GM23248 (cell line): ENCODE data around the gene RSKR. TPM values are rescaled to one million over a fixed set of nuclear protein-coding genes. Genes with fewer than 3 reads are reported as not detected.

ENCODE experiments used
- DNase-seq: peaks from one replicate; pipeline ENCODE4 v3.0.0-alpha.2; 2015
- H2AFZ ChIP-seq: fragments of 200-600 bp; sonication (generic); 2 replicates; pipeline ENCODE4 v1.6.1; 2016; ENCODE audit warnings: antibody characterized with exemption
- H3F3A ChIP-seq: fragments of 200-600 bp; sonication (generic); 2 replicates; pipeline ENCODE4 v1.6.1; 2016; ENCODE audit warnings: mild to moderate bottlenecking, antibody characterized with exemption, mixed run types; ENCODE audit not compliant: insufficient read depth
- H3K27ac ChIP-seq: fragments of 200-600 bp; sonication (generic); 2 replicates; pipeline ENCODE4 v1.5.1; 2016; ENCODE audit warnings: mild to moderate bottlenecking
- H3K27me3 ChIP-seq: fragments of 200-600 bp; sonication (generic); replicated peaks from 2 replicates; pipeline ENCODE4 v1.6.1; 2016; ENCODE audit warnings: mild to moderate bottlenecking; ENCODE audit not compliant: insufficient read depth
- H3K36me3 ChIP-seq: fragments of 200-600 bp; sonication (generic); 2 replicates; pipeline ENCODE4 v1.6.1; 2016; ENCODE audit warnings: low read depth, mild to moderate bottlenecking
- H3K4me1 ChIP-seq: fragments of 200-600 bp; sonication (generic); 2 replicates; pipeline ENCODE4 v1.6.1; 2016; ENCODE audit warnings: mild to moderate bottlenecking; ENCODE audit not compliant: insufficient read depth
- H3K4me2 ChIP-seq: fragments of 200-600 bp; sonication (generic); one replicate; pipeline ENCODE4 v1.6.1; 2016; ENCODE audit warnings: mild to moderate bottlenecking; ENCODE audit not compliant: unreplicated experiment
- H3K4me3 ChIP-seq: fragments of 200-600 bp; sonication (generic); 2 replicates; pipeline ENCODE4 v1.5.1; 2016; ENCODE audit warnings: mild to moderate bottlenecking
- H3K79me2 ChIP-seq: fragments of 200-600 bp; sonication (generic); 2 replicates; pipeline ENCODE4 v1.6.1; 2016; ENCODE audit warnings: mild to moderate bottlenecking; ENCODE audit not compliant: insufficient read depth
- H3K9ac ChIP-seq: fragments of 200-600 bp; sonication (generic); 2 replicates; pipeline ENCODE4 v1.6.1; 2016; ENCODE audit warnings: mild to moderate bottlenecking
- H3K9me2 ChIP-seq: fragments of 200-600 bp; sonication (generic); 2 replicates; pipeline ENCODE4 v1.6.1; 2016; ENCODE audit warnings: mixed run types, mild to moderate bottlenecking, moderate library complexity; ENCODE audit not compliant: insufficient read depth
- H3K9me3 ChIP-seq: fragments of 200-600 bp; sonication (generic); one replicate; pipeline ENCODE4 v1.6.1; 2017; ENCODE audit warnings: low read depth
- H4K20me1 ChIP-seq: fragments of 200-600 bp; sonication (generic); 2 replicates; pipeline ENCODE4 v1.6.0; 2016; ENCODE audit not compliant: insufficient read depth
- EZH2 ChIP-seq: fragments of 200-600 bp; sonication (generic); IDR thresholded peaks from 2 replicates; pipeline ENCODE4 v1.6.1; 2018; ENCODE audit warnings: antibody characterized with exemption, mild to moderate bottlenecking; ENCODE audit not compliant: insufficient read depth, poor library complexity, severe bottlenecking
- EZH2phosphoT487 ChIP-seq: fragments of 200-600 bp; sonication (generic); IDR thresholded peaks from 2 replicates; pipeline ENCODE4 v1.6.1; 2018; ENCODE audit warnings: antibody characterized with exemption, moderate library complexity, mild to moderate bottlenecking, low read depth; ENCODE audit not compliant: insufficient read depth
- WGBS, 2 experiments: methylation state at CpG; one replicate each; pipeline ENCODE4 v1.1.6; 2015 to 2017; ENCODE audit warnings: low lambda C conversion rate in 2 of 2, low coverage in 1 of 2; ENCODE audit errors: missing lambda C conversion rate in 2 of 2; 5-methylcytosine and 5-hydroxymethylcytosine counted together
- in situ Hi-C: fragments of 300-500 bp; cut with MboI; formaldehyde crosslinking; loops from 2 replicates; pipeline ENCODE4 v1.15.0; 2020
- polyA plus RNA-seq: library from polyadenylated mRNA; unstranded; fragments of >200 nt; fragmentation: Nextera tagmentation; extraction: Ambion mirVana; gene quantifications from 2 replicates; pipeline ENCODE4 v1.2.1, GENCODE V29; 2016
- total RNA-seq: library from RNA; depleted of rRNA; stranded (reverse); fragments of >200 nt; shearing (Covaris generic); gene quantifications from 2 replicates; pipeline ENCODE4 v1.2.3, GENCODE V29; 2014

Gene RSKR
- total and polyA plus RNA-seq, 2 experiments from 2014 or later = 0.86 to 1.2 TPM

DNA sequence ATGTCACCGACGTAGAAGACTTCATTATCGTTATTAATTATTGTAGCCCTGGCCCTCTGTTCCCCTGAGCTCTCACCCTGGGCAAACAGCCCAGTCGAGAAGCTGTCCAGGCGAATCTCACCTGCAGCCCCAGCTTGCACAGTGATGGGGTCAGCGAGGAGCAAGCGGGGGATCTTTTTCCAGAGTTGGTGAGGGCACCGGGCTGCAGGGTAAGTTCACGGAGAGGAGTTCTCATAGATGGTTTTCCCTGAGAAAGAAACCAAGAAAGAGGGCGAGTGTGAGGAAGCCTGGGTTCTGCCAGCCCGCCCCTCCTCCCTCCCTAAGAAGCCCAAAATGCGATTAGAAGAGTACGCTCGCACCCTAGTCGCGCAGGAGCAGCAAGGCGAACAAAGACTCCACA is 15.6 kb downstream of the RSKR start:
- in situ Hi-C loops = no loop called here

DNA sequence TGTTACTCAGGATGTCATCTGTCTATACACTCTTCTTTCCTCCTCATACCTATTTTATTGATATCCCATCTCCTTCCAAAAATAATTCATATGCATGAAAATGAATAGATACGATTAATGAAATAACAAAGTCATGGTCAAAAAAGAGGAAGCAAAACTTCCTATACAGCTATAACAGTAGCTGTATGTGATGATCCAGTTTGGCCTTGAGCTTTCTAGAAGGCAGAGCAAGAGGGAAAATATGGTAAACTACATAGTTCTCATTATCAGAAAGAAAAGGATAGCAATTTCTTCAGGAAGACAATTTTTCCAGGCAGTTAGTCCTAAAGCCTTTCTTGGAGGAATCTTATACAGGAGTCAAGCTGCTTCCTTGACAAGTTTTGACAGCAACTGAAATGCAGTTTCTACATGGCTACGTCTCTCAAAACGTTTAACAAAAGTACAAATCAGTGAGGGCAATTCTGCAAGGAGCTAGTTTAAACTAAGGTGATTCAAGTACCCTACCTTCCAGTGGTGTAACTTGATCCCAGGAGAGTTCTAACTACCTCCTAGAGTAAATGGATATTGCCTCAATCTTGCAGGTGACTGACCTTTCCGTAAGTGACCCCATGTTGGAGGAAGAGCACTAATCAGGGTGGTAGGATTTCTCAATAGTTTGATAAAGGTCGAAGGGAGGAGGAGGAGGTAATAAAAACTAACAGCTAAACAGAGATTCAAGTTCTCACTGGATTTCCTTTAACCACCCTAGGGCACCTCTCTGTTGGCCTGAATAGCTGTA is 16.2 kb downstream of the RSKR start:
- H3K27ac ChIP-seq = no peak overlapping the region
- no peaks in the 10 kb centered on the region for H3K9me3 ChIP-seq
- H3K79me2 ChIP-seq = peaks cover 36% of the 10 kb centered on the region
- H3K9me2 ChIP-seq = no peaks in the 10 kb centered on the region
- H3K9ac ChIP-seq = peak overlapping the region; percentile 93
- H2AFZ ChIP-seq = peak overlapping the region; percentile 88
- no peaks in the 10 kb centered on the region for H3K27me3 ChIP-seq
- H4K20me1 ChIP-seq = no peaks in the 10 kb centered on the region
- no peak for DNase-seq
- H3K4me1 ChIP-seq = no peaks in the 10 kb centered on the region
- peak overlapping the region; percentile 88 for H3K4me3 ChIP-seq
- in situ Hi-C loops = no loop called here
- H3K36me3 ChIP-seq = no peaks in the 10 kb centered on the region
- TF ChIP-seq EZH2phosphoT487 (no peak), EZH2 (no peak)
- peak overlapping the region; percentile 87 for H3K4me2 ChIP-seq
- WGBS, 2 experiments = 35 to 36% methylated on average over 5 of the region's 5 CpGs
- peaks cover 12% of the 10 kb centered on the region for H3F3A ChIP-seq

More for the DNA sequence above, 15.6 kb downstream of the RSKR start:
- no peak for DNase-seq
- Histone ChIP-seq H4K20me1 (no peaks in the 10 kb centered on the region), H3K27ac (peak overlapping the region; percentile 97), H3K4me3 (peak overlapping the region; percentile 88), H3K4me2 (peak overlapping the region; percentile 87), H3K9ac (peak overlapping the region; percentile 93), H3K4me1 (no peaks in the 10 kb centered on the region), H3K36me3 (no peaks in the 10 kb centered on the region), H3K9me3 (no peaks in the 10 kb centered on the region), H2AFZ (peak overlapping the region; percentile 88), H3K9me2 (no peaks in the 10 kb centered on the region), H3K27me3 (no peaks in the 10 kb centered on the region), H3K79me2 (peaks cover 36% of the 10 kb centered on the region), H3F3A (peaks cover 12% of the 10 kb centered on the region)
- TF ChIP-seq EZH2 (no peak), EZH2phosphoT487 (no peak)
- 1 to 2% methylated on average over 13 to 17 of the region's 17 CpGs for WGBS, 2 experiments

DNA sequence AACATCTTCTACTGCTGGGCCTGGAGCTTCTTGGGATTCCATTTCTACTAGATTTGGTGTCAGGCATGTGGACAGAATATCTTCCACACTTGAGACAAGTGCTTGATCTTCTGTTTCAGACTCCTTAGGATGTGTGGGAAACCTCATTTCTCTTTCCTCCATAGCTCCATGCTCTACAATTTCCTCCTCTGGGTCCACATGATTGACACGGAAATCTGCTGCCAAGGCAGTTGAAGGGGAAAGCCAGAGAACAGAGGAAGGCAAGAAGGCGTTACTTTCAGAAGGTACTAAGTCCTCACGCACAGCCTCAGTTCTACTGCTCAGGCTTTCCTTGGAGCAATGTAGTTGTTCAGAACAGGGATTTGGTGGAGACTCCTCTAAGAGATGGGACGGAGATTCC is 21.7 kb downstream of the RSKR start:
- H3K9me2 ChIP-seq = no peaks in the 10 kb centered on the region
- H2AFZ ChIP-seq = no peak overlapping the region
- peaks cover 24% of the 10 kb centered on the region for H3K79me2 ChIP-seq
- H3K9me3 ChIP-seq = no peaks in the 10 kb centered on the region
- in situ Hi-C loops = no loop called here
- H3K9ac ChIP-seq = no peak overlapping the region
- H4K20me1 ChIP-seq = no peaks in the 10 kb centered on the region
- WGBS, 2 experiments = 99 to 100% methylated on average over 4 of the region's 4 CpGs
- H3K4me3 ChIP-seq = no peak overlapping the region
- H3K4me1 ChIP-seq = no peaks in the 10 kb centered on the region
- no peak overlapping the region for H3K27ac ChIP-seq
- H3K4me2 ChIP-seq = no peak overlapping the region
- no peaks in the 10 kb centered on the region for H3F3A ChIP-seq
- DNase-seq = no peak
- TF ChIP-seq EZH2 (no peak), EZH2phosphoT487 (no peak)
- H3K27me3 ChIP-seq = no peaks in the 10 kb centered on the region
- 0 out of 2 replicates have a peak, but pooled peaks cover 8% of the 10 kb centered on the region for H3K36me3 ChIP-seq

- 92 to 93% methylated on average over 3 of the region's 3 CpGs for WGBS, 2 experiments
- H3K79me2 ChIP-seq = no peaks in the 10 kb centered on the region
- no peak overlapping the region for H2AFZ ChIP-seq
- H3K9me3 ChIP-seq = no peaks in the 10 kb centered on the region
- no peak overlapping the region for H3K4me3 ChIP-seq
- H4K20me1 ChIP-seq = no peaks in the 10 kb centered on the region
- in situ Hi-C loops = no loop called here
- H3K27ac ChIP-seq = no peak overlapping the region
- no peak overlapping the region for H3K4me2 ChIP-seq
- no peak overlapping the region for H3K9ac ChIP-seq
- H3K9me2 ChIP-seq = no peaks in the 10 kb centered on the region
- no peaks in the 10 kb centered on the region for H3F3A ChIP-seq
- DNase-seq = no peak
- H3K36me3 ChIP-seq = 0 out of 2 replicates have a peak, but pooled peaks cover 13% of the 10 kb centered on the region
- TF ChIP-seq EZH2 (no peak), EZH2phosphoT487 (no peak)
- no peaks in the 10 kb centered on the region for H3K27me3 ChIP-seq
- H3K4me1 ChIP-seq = no peaks in the 10 kb centered on the region
These were observed 28.1 kb downstream of the RSKR start for GRCh38 chr17:28585851-28586250.

- Histone ChIP-seq H2AFZ (no peak overlapping the region), H3K9ac (no peak overlapping the region), H3K36me3 (0 out of 2 replicates have a peak, but pooled peaks cover 9% of the 10 kb centered on the region), H3K4me3 (no peak overlapping the region), H3K4me2 (no peak overlapping the region), H3K4me1 (no peaks in the 10 kb centered on the region), H3K79me2 (no peaks in the 10 kb centered on the region), H3K27ac (no peak overlapping the region), H3K9me2 (no peaks in the 10 kb centered on the region), H3K9me3 (no peaks in the 10 kb centered on the region), H3K27me3 (no peaks in the 10 kb centered on the region), H3F3A (no peaks in the 10 kb centered on the region), H4K20me1 (no peaks in the 10 kb centered on the region)
- in situ Hi-C loops = no loop called here
- TF ChIP-seq EZH2 (no peak), EZH2phosphoT487 (no peak)
- WGBS, 2 experiments = 89 to 90% methylated on average over 3 of the region's 3 CpGs
- no peak for DNase-seq
These were observed 29.6 kb downstream of the RSKR start for GRCh38 chr17:28584434-28584833.
